ENCODE data around the gene SHC3. TPM values are rescaled to one million over a fixed set of nuclear protein-coding genes. Genes with fewer than 3 reads are reported as not detected.

SHC3 gene
- total RNA-seq, 2 donors from 2014 or later = not detected

GRCh38 chr9:89054865-89055495 is 123.6 kb downstream of the SHC3 start:
- Mint-ChIP-seq H3K4me1 (no peaks in the 10 kb centered on the region), H3K27me3 (peaks cover 5% of the 10 kb centered on the region), H3K36me3 (ENCODE audit: low read depth) (no peaks in the 10 kb centered on the region), H3K4me3 (no peak overlapping the region), H3K27ac (no peak overlapping the region), H3K9me3 (no peaks in the 10 kb centered on the region)
- no peak for ATAC-seq (replicated peaks)

- Mint-ChIP-seq H3K36me3 (ENCODE audit: low read depth) (no peaks in the 10 kb centered on the region), H3K27me3 (peaks cover 12% of the 10 kb centered on the region), H3K4me3 (no peak overlapping the region), H3K9me3 (no peaks in the 10 kb centered on the region), H3K4me1 (no peaks in the 10 kb centered on the region), H3K27ac (no peak overlapping the region)
- no peak for ATAC-seq (replicated peaks)
Measured at GRCh38 chr9:89053301-89053700, 125.3 kb downstream of the SHC3 start.

GRCh38 chr9:89052470-89053097 is 126.0 kb downstream of the SHC3 start:
- ATAC-seq (replicated peaks) = no peak
- no peaks in the 10 kb centered on the region for H3K36me3 Mint-ChIP-seq (ENCODE audit: low read depth)

GRCh38 chr9:89051421-89052025 is 127.1 kb downstream of the SHC3 start:
- Mint-ChIP-seq H3K27ac (no peak overlapping the region), H3K9me3 (no peaks in the 10 kb centered on the region), H3K36me3 (ENCODE audit: low read depth) (no peaks in the 10 kb centered on the region), H3K4me3 (no peak overlapping the region), H3K4me1 (no peaks in the 10 kb centered on the region), H3K27me3 (peaks cover 21% of the 10 kb centered on the region)
- ATAC-seq (replicated peaks) = no peak

More at GRCh38 chr9:89052470-89053097, 126.0 kb downstream of the SHC3 start:
- Mint-ChIP-seq H3K27ac (no peak overlapping the region), H3K27me3 (peaks cover 14% of the 10 kb centered on the region), H3K4me1 (no peaks in the 10 kb centered on the region), H3K9me3 (no peaks in the 10 kb centered on the region), H3K4me3 (no peak overlapping the region)

GRCh38 chr9:89049646-89050045 is 129.0 kb downstream of the SHC3 start:
- ATAC-seq (replicated peaks) = no peak
- no peak overlapping the region for H3K27ac Mint-ChIP-seq
- no peaks in the 10 kb centered on the region for H3K4me1 Mint-ChIP-seq

GRCh38 chr9:89048616-89049015 is 130.0 kb downstream of the SHC3 start:
- Mint-ChIP-seq H3K36me3 (ENCODE audit: low read depth) (no peaks in the 10 kb centered on the region), H3K27me3 (peaks cover 20% of the 10 kb centered on the region)
- no peak for ATAC-seq (replicated peaks)

More at GRCh38 chr9:89049646-89050045, 129.0 kb downstream of the SHC3 start:
- Mint-ChIP-seq H3K36me3 (ENCODE audit: low read depth) (no peaks in the 10 kb centered on the region), H3K4me3 (no peak overlapping the region), H3K9me3 (no peaks in the 10 kb centered on the region), H3K27me3 (peaks cover 20% of the 10 kb centered on the region)

GRCh38 chr9:89047667-89048066 is 131.0 kb downstream of the SHC3 start:
- Mint-ChIP-seq H3K4me3 (no peak overlapping the region), H3K27me3 (peaks cover 20% of the 10 kb centered on the region), H3K9me3 (no peaks in the 10 kb centered on the region), H3K4me1 (no peaks in the 10 kb centered on the region), H3K36me3 (ENCODE audit: low read depth) (no peaks in the 10 kb centered on the region), H3K27ac (no peak overlapping the region)
- no peak for ATAC-seq (replicated peaks)

More at GRCh38 chr9:89048616-89049015, 130.0 kb downstream of the SHC3 start:
- H3K4me3 Mint-ChIP-seq = no peak overlapping the region
- no peaks in the 10 kb centered on the region for H3K9me3 Mint-ChIP-seq
- H3K4me1 Mint-ChIP-seq = no peaks in the 10 kb centered on the region
- H3K27ac Mint-ChIP-seq = no peak overlapping the region

- no peak for ATAC-seq (replicated peaks)
- H3K27me3 Mint-ChIP-seq = peaks cover 20% of the 10 kb centered on the region
- no peak overlapping the region for H3K27ac Mint-ChIP-seq
- no peaks in the 10 kb centered on the region for H3K4me1 Mint-ChIP-seq
- H3K36me3 Mint-ChIP-seq (ENCODE audit: low read depth) = no peaks in the 10 kb centered on the region
- no peaks in the 10 kb centered on the region for H3K9me3 Mint-ChIP-seq
- H3K4me3 Mint-ChIP-seq = no peak overlapping the region
Measured at GRCh38 chr9:89046832-89047231, 131.8 kb downstream of the SHC3 start.

- H3K9me3 Mint-ChIP-seq = no peaks in the 10 kb centered on the region
- no peaks in the 10 kb centered on the region for H3K36me3 Mint-ChIP-seq (ENCODE audit: low read depth)
- no peak overlapping the region for H3K27ac Mint-ChIP-seq
- peaks cover 20% of the 10 kb centered on the region for H3K27me3 Mint-ChIP-seq
- H3K4me3 Mint-ChIP-seq = no peak overlapping the region
- H3K4me1 Mint-ChIP-seq = no peaks in the 10 kb centered on the region
- ATAC-seq (replicated peaks) = no peak
Measured at GRCh38 chr9:89044881-89045280, 133.7 kb downstream of the SHC3 start.

GRCh38 chr9:89044104-89044503 is 134.5 kb downstream of the SHC3 start:
- Mint-ChIP-seq H3K36me3 (ENCODE audit: low read depth) (no peaks in the 10 kb centered on the region), H3K4me3 (no peak overlapping the region), H3K27ac (no peak overlapping the region), H3K27me3 (peaks cover 16% of the 10 kb centered on the region), H3K9me3 (no peaks in the 10 kb centered on the region), H3K4me1 (no peaks in the 10 kb centered on the region)
- ATAC-seq (replicated peaks) = no peak

GRCh38 chr9:89042984-89043383 is 135.6 kb downstream of the SHC3 start:
- H3K36me3 Mint-ChIP-seq (ENCODE audit: low read depth) = no peaks in the 10 kb centered on the region
- no peaks in the 10 kb centered on the region for H3K9me3 Mint-ChIP-seq
- no peak overlapping the region for H3K27ac Mint-ChIP-seq
- peaks cover 12% of the 10 kb centered on the region for H3K27me3 Mint-ChIP-seq
- no peak overlapping the region for H3K4me3 Mint-ChIP-seq
- ATAC-seq (replicated peaks) = no peak
- H3K4me1 Mint-ChIP-seq = no peaks in the 10 kb centered on the region

- no peaks in the 10 kb centered on the region for H3K36me3 Mint-ChIP-seq (ENCODE audit: low read depth)
- H3K27ac Mint-ChIP-seq = no peak overlapping the region
- ATAC-seq (replicated peaks) = no peak
- no peak overlapping the region for H3K4me3 Mint-ChIP-seq
- no peaks in the 10 kb centered on the region for H3K9me3 Mint-ChIP-seq
- H3K27me3 Mint-ChIP-seq = peaks cover 3% of the 10 kb centered on the region
- H3K4me1 Mint-ChIP-seq = no peaks in the 10 kb centered on the region
Measured at GRCh38 chr9:89039664-89040063, 139.0 kb downstream of the SHC3 start.

- Mint-ChIP-seq H3K27ac (no peak overlapping the region), H3K9me3 (no peaks in the 10 kb centered on the region), H3K27me3 (peaks cover 6% of the 10 kb centered on the region), H3K4me3 (no peak overlapping the region), H3K4me1 (no peaks in the 10 kb centered on the region), H3K36me3 (ENCODE audit: low read depth) (no peaks in the 10 kb centered on the region)
- no peak for ATAC-seq (replicated peaks)
Measured at GRCh38 chr9:89039104-89039465, 139.5 kb downstream of the SHC3 start.

- Mint-ChIP-seq H3K9me3 (no peaks in the 10 kb centered on the region), H3K36me3 (ENCODE audit: low read depth) (no peaks in the 10 kb centered on the region), H3K27ac (no peak overlapping the region), H3K4me1 (no peaks in the 10 kb centered on the region), H3K4me3 (no peak overlapping the region), H3K27me3 (peaks cover 9% of the 10 kb centered on the region)
- no peak for ATAC-seq (replicated peaks)
Measured at GRCh38 chr9:89038382-89039103, 140.1 kb downstream of the SHC3 start.

GRCh38 chr9:89037891-89038290 is 140.7 kb downstream of the SHC3 start:
- no peak for ATAC-seq (replicated peaks)
- Mint-ChIP-seq H3K4me3 (no peak overlapping the region), H3K36me3 (ENCODE audit: low read depth) (no peaks in the 10 kb centered on the region), H3K9me3 (no peaks in the 10 kb centered on the region), H3K4me1 (no peaks in the 10 kb centered on the region), H3K27ac (no peak overlapping the region), H3K27me3 (peaks cover 9% of the 10 kb centered on the region)

All from activated T-helper 17 cell treated with anti-CD3 and anti-CD28 coated beads, Interleukin-2, amount 50 U/mL, for 72 hours (primary cell).